HCT116 (cell line): ENCODE measurements around the gene GPN2. TPM values are rescaled to one million over a fixed set of nuclear protein-coding genes. Genes with fewer than 3 reads are reported as not detected.

Source experiments
- ATAC-seq: fragments of 200-7000 bp; cut with Tn5 transposase; 2 replicates; pipeline ENCODE4 v1.9.1; 2020; ENCODE audit warnings: mild to moderate bottlenecking, moderate library complexity
- BruUV-seq: library from RNA; stranded (reverse); fragments of 400-500 nt; replicated peaks from 2 replicates; lab custom pipeline; 2021; lab: Mats Ljungman, UMichigan
- CTCF ChIA-PET: fragments of 300-600 bp; sonication (Branson Sonifier 250); formaldehyde crosslinking; loops from one replicate; lab custom pipeline; 2021; ENCODE audit warnings: antibody characterized with exemption; lab: Charles Lee
- POLR2A ChIA-PET: fragments of 300-600, 350-600 bp; sonication (Branson Sonifier 250); formaldehyde crosslinking; loops from one replicate; lab custom pipeline; 2021; ENCODE audit warnings: antibody characterized with exemption; lab: Charles Lee
- RAD21 ChIA-PET, 2 experiments: fragments of 300-600 bp; sonication (Branson Sonifier 250); formaldehyde crosslinking; loops; one replicate each; lab custom pipeline; 2023; ENCODE audit warnings: low total read pairs in 2 of 2; ENCODE audit not compliant: uncharacterized antibody in 2 of 2, unreplicated experiment in 2 of 2, low non-redundant PET in 1 of 2; lab: Charles Lee
- DNase-seq: peaks from one replicate; pipeline ENCODE4 v3.0.0-alpha.2; 2010; ENCODE audit warnings: low read depth, low spot score
- H2AFZ ChIP-seq: fragments of 200-600 bp; shearing (Covaris generic), sonication (generic); 2 replicates; pipeline ENCODE4 v1.6.1; 2017; ENCODE audit warnings: low read depth, mixed run types, mixed read lengths, antibody characterized with exemption, low read length; ENCODE audit not compliant: poor library complexity, severe bottlenecking
- H3K27ac ChIP-seq: 2 replicates; pipeline ENCODE4 v1.5.1; 2012; ENCODE audit warnings: low read depth, low read length
- H3K27me3 ChIP-seq: fragments of 200-600 bp; sonication (generic); 2 replicates; pipeline ENCODE4 v1.6.1; 2016; ENCODE audit warnings: mixed run types, low read length, mixed read lengths; ENCODE audit not compliant: insufficient read depth
- H3K36me3 ChIP-seq, 2 experiments: fragments of 200-500 bp in 1 of 2; fragments of 200-600 bp in 1 of 2; sonication (Bioruptor generic) in 1 of 2; sonication (generic) in 1 of 2; 2 replicates each; pipeline versions ENCODE4 v1.5.1 to v1.6.1; 2014 to 2016; ENCODE audit warnings: low read length in 2 of 2, inconsistent platforms in 1 of 2, mixed read lengths in 1 of 2, mixed run types in 1 of 2; ENCODE audit not compliant: insufficient read depth in 2 of 2, control insufficient read depth in 1 of 2
- H3K4me1 ChIP-seq, 2 experiments: fragments of 200-600 bp in 1 of 2; sonication (generic) in 1 of 2; 2 replicates each; pipeline versions ENCODE4 v1.5.1 to v1.6.1; 2012 to 2017; ENCODE audit warnings: low read length in 2 of 2, inconsistent platforms in 1 of 2, mild to moderate bottlenecking in 1 of 2, mixed read lengths in 1 of 2, mixed run types in 1 of 2, moderate library complexity in 1 of 2; ENCODE audit not compliant: insufficient read depth in 2 of 2, control insufficient read depth in 1 of 2
- H3K4me2 ChIP-seq: fragments of 200-600 bp; sonication (generic); 2 replicates; pipeline ENCODE4 v1.6.1; 2017; ENCODE audit warnings: mixed run types, low read length, mixed read lengths
- H3K4me3 ChIP-seq, 2 experiments: fragments of 200-600 bp in 1 of 2; sonication (generic) in 1 of 2; replicated peaks in 1 of 2; 2 replicates each; pipeline ENCODE4 v1.5.1; 2011 to 2016; ENCODE audit warnings: low read length in 2 of 2, control low read depth in 1 of 2, low read depth in 1 of 2, mild to moderate bottlenecking in 1 of 2, mixed read lengths in 1 of 2, mixed run types in 1 of 2
- H3K79me2 ChIP-seq: fragments of 200-600 bp; sonication (generic); 2 replicates; pipeline ENCODE4 v1.6.1; 2017; ENCODE audit warnings: mild to moderate bottlenecking, mixed run types, low read length, moderate library complexity, mixed read lengths; ENCODE audit not compliant: insufficient read depth
- H3K9ac ChIP-seq: fragments of 200-600 bp; sonication (generic); 2 replicates; pipeline ENCODE4 v1.6.1; 2016; ENCODE audit warnings: low read length, mixed read lengths
- H3K9me2 ChIP-seq: fragments of 200-600 bp; sonication (generic), shearing (Covaris generic); 2 replicates; pipeline ENCODE4 v1.6.1; 2017; ENCODE audit warnings: mixed run types, mild to moderate bottlenecking, moderate library complexity; ENCODE audit not compliant: insufficient read depth
- H3K9me3 ChIP-seq, 2 experiments: fragments of 200-500 bp in 1 of 2; fragments of 200-600 bp in 1 of 2; sonication (Bioruptor generic) in 1 of 2; sonication (generic) in 1 of 2; 2 replicates each; pipeline ENCODE4 v1.6.1; 2014 to 2017; ENCODE audit warnings: low read length in 2 of 2, mixed read lengths in 2 of 2, inconsistent platforms in 1 of 2, low read depth in 1 of 2, mild to moderate bottlenecking in 1 of 2, mixed run types in 1 of 2, moderate library complexity in 1 of 2; ENCODE audit not compliant: control insufficient read depth in 1 of 2, insufficient read depth in 1 of 2
- H4K20me1 ChIP-seq: fragments of 200-600 bp; sonication (generic), shearing (Covaris generic); 2 replicates; pipeline ENCODE4 v1.6.1; 2017; ENCODE audit warnings: mixed run types, mild to moderate bottlenecking, moderate library complexity; ENCODE audit not compliant: insufficient read depth
- CEBPB ChIP-seq: IDR thresholded peaks from 2 replicates; pipeline ENCODE4 v1.6.1; 2012; ENCODE audit warnings: low read depth
- POLR2A ChIP-seq: IDR thresholded peaks from 2 replicates; pipeline ENCODE4 v1.7.0; 2011; ENCODE audit warnings: borderline replicate concordance; ENCODE audit not compliant: insufficient read depth, insufficient read length; ENCODE audit errors: extremely low read depth
- POLR2AphosphoS5 ChIP-seq: IDR thresholded peaks from 2 replicates; pipeline ENCODE4 v1.6.1; 2011; ENCODE audit warnings: mild to moderate bottlenecking, low read depth, low read length, moderate library complexity
- TCF7L2 ChIP-seq: IDR thresholded peaks from 2 replicates; pipeline ENCODE4 v1.7.0; 2011; ENCODE audit warnings: borderline replicate concordance, inconsistent platforms; ENCODE audit not compliant: insufficient read depth, insufficient read length; ENCODE audit errors: extremely low read depth
- YY1 ChIP-seq: IDR thresholded peaks from 2 replicates; pipeline ENCODE4 v1.6.1; 2011; ENCODE audit warnings: low read length, low read depth, moderate library complexity, mild to moderate bottlenecking; ENCODE audit not compliant: insufficient replicate concordance; ENCODE audit errors: extremely low read depth
- ZFX ChIP-seq: fragments of 450-650 bp; IDR thresholded peaks from 2 replicates; pipeline ENCODE4 v1.6.1; 2017
- ZNF274 ChIP-seq: fragments of 200-500 bp; sonication (Bioruptor generic); IDR thresholded peaks from 2 replicates; pipeline ENCODE4 v1.6.1; 2014; ENCODE audit warnings: mild to moderate bottlenecking, low read depth, low read length, inconsistent platforms
- intact Hi-C: fragments of 100-400 bp; cut with micrococcal nuclease; formaldehyde crosslinking; loops from 2 replicates; pipeline ENCODE4 v1.10.0; 2022
- total RNA-seq: library from RNA; stranded (reverse); gene quantifications from one replicate; pipeline ENCODE4 v1.2.1, GENCODE V29; 2021; ENCODE audit not compliant: unreplicated experiment

Gene GPN2
- total RNA-seq, 1 experiment from 2014 or later = 37.2 TPM

DNA sequence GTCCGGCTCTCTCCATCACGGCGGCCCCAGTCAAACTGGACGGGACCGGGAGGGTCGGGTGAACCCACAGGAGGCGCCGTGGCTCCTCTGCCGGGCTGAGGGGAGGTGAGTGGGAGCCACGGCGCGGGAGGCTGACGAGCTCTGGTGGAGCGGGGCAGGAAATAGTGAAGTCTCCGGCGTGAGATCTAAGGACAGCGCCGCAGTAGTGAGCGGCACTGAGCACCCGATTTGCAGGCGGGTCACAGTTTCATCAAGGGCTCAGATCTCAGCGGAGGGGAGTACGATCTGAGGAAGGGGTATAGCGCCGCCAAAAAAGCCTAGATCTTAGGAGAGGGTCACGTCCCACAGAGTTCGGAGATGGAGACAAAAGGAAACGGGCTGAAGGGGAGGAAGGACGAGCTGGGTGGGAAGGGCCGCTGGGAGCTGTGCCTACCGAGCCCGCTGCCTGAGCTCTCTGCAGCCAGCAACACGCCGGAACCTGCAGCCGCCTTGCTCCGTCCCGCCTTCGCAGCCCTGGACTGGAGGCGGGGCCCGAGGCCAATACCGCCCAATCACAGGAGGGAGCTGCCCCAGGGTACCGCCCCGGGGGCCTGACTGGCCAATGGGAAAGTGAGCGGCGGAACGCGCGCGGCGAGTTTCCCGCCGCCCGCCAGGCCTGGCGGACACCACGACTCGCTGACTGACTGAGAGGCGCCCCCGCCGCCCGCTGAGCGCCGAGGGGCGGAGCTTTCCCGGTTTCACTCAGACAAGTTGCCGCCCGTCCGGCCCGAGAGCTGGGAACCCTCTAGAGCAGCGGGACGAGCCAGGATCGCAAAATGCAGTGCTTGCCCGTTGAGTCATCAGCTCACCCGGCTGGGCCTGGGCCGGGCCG, 25.2 kb downstream of the GPN2 start:
- no peaks in the 10 kb centered on the region for H3K27me3 ChIP-seq
- RAD21 ChIA-PET = interaction anchor here (0.7 to 0.9 kb wide), 2 partner anchors 54 to 257 kb away, joined by 3 read pairs; no protein-coding TSS in a partner anchor
- peak overlapping the region; percentile 100 for H3K4me2 ChIP-seq
- H3K79me2 ChIP-seq = peaks cover 20% of the 10 kb centered on the region
- POLR2A ChIA-PET = interaction anchor here (0.7 to 3.9 kb wide), 19 partner anchors 9 to 272 kb away, joined by 3 to 29 read pairs (median 5); partner anchors contain the start of genes GPATCH3, GPN2, NUDC and TRNP1
- H3K36me3 ChIP-seq = 0 out of 4 replicates have a peak, but pooled peaks cover 0 to 5% of the 10 kb centered on the region in 2 experiments
- no peak overlapping the region for H2AFZ ChIP-seq
- H3K9ac ChIP-seq = peak overlapping the region; percentile 99
- H3K4me1 ChIP-seq = peaks cover 42 to 62% of the 10 kb centered on the region in 2 experiments
- peak overlapping the region; percentile 100 for H3K27ac ChIP-seq
- no peaks in the 10 kb centered on the region for H3K9me2 ChIP-seq
- TF ChIP-seq ZNF274 (no peak), YY1 (peak; percentile 57), CEBPB (no peak), POLR2A (peak; percentile 95), POLR2AphosphoS5 (peak; percentile 98), TCF7L2 (peak; percentile 49), ZFX (peak; percentile 63; the same call in 1 of the 2 replicates)
- ATAC-seq = peak; percentile 72
- intact Hi-C loops = loop anchor here (5.0 to 10.0 kb wide), 2 partner anchors 170 to 263 kb away; partner anchors contain the start of gene ARID1A
- peak; percentile 95 for DNase-seq
- CTCF ChIA-PET = interaction anchor here (0.9 to 3.1 kb wide), 11 partner anchors 10 to 364 kb away, joined by 3 to 12 read pairs (median 4); no protein-coding TSS in a partner anchor
- H4K20me1 ChIP-seq = no peaks in the 10 kb centered on the region
- no peaks in the 10 kb centered on the region for H3K9me3 ChIP-seq
- BruUV-seq = TSS peak; percentile 88
- H3K4me3 ChIP-seq = peak overlapping the region; percentile 88 to 96
